GM21360 (cell line): ENCODE data around the gene TMEM114.
"Not testable (repeated sequence)": the region's sequence is repeated elsewhere in the genome, so short reads cannot be mapped to it uniquely, and the experiment has no call there.

Experiments
- ATAC-seq: cut with Tn5 transposase; IDR thresholded peaks from one replicate; pipeline ENCODE4 v1.9.1; 2021; ENCODE audit warnings: mild to moderate bottlenecking, moderate library complexity; ENCODE audit not compliant: unreplicated experiment

TMEM114 gene

GRCh38 chr16:8576141-8577004 is 13.9 kb downstream of the TMEM114 start:
- ATAC-seq, result no peak

GRCh38 chr16:8575399-8575798 is 14.9 kb downstream of the TMEM114 start:
- ATAC-seq, result no peak

- ATAC-seq, result no peak
These were observed 17.2 kb downstream of the TMEM114 start for GRCh38 chr16:8572919-8573724.

DNA sequence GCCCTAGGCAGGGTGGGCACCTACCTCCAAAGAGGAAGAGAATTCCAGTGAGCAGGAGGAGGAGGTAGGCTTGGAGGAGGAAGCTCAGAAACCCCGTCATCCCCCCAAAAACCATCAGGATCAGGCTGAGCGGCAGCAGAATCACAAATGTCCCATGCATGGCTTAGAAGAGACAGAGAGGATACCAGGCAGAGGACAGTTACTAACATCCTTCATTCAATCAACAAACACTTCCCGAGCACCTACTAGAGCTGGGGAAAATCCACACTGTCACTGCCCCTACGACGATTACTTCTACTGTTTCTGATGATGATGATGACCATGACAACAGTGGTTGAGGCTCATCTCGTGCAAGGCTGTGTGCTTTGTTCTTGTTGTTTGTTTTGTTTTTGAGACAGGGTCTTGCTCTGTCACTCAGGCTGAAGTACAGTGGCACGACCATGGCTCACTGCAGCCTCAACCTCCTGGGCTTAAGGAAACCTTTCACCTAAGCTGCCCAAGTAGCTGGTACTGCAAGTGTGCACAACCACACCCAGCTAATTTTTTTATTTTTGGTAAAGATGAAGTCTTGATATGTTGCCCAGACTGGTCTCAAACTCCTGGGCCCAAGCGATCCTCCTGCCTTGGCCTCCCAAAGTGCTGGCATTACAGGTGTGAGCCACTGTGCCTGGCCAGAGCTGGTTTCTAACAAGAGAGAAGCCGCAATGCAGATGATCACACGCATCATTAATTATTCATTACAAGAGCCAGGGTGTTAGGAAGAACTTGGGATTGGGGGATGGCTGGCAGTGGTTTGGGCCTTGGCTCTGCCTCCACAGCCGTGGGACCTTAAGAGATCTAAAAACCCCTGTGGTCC is 18.0 kb downstream of the TMEM114 start:
- ATAC-seq, result no peak

DNA sequence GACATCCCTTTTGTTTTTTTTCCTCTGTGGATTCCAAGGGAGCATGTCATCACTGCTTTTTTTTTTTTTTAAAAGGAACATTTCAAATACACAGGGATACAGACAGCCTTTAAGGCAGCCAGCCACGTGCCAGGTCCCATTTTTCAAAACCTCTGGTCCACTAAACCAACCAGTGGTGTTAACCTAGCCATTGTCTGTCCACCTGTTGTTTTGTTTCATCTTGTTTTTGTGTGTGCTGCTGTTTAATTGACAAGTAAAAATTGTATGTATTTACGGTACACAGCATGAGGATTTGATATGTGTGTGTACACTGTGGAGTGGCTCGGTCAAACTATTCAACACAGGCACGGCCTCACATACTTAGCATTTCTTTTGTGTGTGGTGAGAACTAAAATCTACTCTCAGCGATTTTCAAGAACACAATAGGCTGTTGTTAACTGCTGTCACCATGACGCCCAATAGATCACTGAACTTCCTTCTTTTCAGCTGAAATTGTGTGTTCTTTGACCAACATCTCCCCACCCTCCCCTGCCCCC is 19.2 kb downstream of the TMEM114 start:
- no peak for ATAC-seq

DNA sequence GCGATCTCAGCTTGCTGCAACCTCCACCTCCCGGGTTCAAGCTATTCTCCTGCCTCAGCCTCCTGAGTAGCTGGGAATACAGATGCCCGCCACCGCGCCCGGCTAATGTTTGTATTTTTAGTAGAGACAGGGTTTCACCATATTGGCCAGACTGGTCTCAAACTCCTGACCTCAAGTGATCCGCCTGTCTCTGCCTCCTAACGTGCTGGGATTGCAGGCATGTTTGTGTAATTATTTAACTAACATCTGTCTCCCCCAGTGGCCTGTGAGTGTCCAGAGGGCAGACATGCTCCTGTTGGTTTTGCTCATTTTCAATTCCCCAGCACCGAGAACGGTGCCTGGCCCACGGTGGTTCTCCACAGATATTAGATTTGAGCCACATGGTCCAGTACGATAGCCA is 19.9 kb downstream of the TMEM114 start:
- ATAC-seq, result not testable (repeated sequence)

- no peak for ATAC-seq
These were observed 20.5 kb downstream of the TMEM114 start for GRCh38 chr16:8569650-8570346.

DNA sequence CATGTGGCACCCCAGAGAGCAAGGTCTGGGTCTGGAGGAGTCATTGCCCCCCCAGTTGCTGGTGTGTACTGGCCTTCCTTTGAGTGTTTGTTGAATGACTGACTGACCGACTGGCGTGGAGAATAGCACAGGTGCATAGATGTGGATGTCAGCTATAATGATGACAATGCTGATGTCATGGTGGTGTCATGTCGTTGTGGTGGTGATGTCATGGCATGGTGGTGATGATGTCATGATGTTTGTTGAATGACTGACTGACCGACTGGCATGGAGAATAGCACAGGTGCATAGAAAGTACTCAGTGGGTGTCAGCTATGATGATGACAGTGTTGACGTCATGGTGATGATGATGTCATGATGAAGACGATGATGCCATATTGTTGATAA is 22.1 kb downstream of the TMEM114 start:
- ATAC-seq, result no peak

- ATAC-seq, result peak; percentile 90
These were observed 22.7 kb downstream of the TMEM114 start for GRCh38 chr16:8567355-8568230.

GRCh38 chr16:8565498-8565897 is 24.8 kb downstream of the TMEM114 start:
- ATAC-seq, result no peak

GRCh38 chr16:8564934-8565345 is 25.4 kb downstream of the TMEM114 start:
- no peak for ATAC-seq

GRCh38 chr16:8563944-8564540 is 26.3 kb downstream of the TMEM114 start:
- not testable (repeated sequence) for ATAC-seq

DNA sequence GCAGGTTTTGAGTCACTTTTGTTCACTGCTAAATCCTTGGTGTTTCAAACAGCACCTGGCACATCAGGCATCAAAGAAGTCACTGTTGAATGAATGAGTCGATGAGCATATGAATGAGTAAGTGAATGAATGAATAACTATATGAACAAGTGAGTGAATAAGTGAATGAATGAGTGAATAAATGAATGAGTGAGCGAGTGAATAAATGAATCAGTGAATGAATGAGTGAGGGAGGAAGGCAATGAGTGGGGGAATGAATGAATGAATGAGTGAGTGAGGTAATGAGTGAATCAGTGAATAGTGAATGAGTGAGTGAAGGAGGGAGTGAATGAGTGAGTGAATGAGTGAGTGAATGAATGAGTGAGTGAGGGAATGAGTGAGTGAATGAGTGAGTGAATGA is 28.8 kb downstream of the TMEM114 start:
- ATAC-seq, result no peak

DNA sequence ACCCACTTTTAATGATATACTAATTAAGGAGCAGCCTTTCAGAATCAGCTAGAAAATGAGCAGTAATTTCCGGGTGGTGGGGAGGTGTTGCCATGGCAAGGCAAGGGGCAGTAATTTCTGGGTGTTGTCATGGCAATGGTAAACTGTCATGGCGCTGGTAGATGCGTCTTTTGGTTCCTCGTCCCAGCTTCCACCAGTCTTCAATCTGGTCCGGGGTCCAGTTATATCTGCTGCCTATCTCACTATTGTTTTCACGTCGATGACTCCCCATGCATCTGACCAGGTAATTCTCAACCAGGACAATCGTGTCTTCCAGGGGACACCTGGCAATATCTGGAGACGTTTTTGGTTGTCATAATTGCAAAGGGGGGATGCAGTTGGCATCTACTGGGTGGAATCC is 34.9 kb downstream of the TMEM114 start:
- no peak for ATAC-seq

- no peak for ATAC-seq
These were observed 35.4 kb downstream of the TMEM114 start for GRCh38 chr16:8554881-8555280.

DNA sequence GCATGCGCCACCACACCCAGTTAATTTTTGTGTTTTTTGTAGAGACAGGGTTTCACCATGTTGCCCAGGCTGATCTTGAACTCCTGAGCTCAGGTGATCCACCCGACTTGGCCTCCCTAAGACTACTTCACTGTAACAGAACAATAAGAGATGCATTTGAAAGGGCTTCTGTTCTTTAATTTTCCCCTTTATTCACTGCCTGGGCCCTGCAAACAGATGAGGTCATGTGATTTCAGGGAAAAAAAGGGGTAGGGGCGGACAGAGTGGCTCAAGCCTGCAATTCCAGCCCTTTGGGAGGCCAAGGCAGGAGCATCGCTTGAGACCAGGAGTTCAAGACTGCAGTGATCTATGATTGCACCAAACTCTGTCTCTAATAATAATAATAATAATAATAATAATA is 36.3 kb downstream of the TMEM114 start:
- ATAC-seq, result no peak

GRCh38 chr16:8552487-8553221 is 37.7 kb downstream of the TMEM114 start:
- ATAC-seq, result no peak
